ENCODE measurements around the gene BRD3OS.

BRD3OS gene, protein sequence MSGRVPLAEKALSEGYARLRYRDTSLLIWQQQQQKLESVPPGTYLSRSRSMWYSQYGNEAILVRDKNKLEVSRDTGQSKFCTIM

DNA sequence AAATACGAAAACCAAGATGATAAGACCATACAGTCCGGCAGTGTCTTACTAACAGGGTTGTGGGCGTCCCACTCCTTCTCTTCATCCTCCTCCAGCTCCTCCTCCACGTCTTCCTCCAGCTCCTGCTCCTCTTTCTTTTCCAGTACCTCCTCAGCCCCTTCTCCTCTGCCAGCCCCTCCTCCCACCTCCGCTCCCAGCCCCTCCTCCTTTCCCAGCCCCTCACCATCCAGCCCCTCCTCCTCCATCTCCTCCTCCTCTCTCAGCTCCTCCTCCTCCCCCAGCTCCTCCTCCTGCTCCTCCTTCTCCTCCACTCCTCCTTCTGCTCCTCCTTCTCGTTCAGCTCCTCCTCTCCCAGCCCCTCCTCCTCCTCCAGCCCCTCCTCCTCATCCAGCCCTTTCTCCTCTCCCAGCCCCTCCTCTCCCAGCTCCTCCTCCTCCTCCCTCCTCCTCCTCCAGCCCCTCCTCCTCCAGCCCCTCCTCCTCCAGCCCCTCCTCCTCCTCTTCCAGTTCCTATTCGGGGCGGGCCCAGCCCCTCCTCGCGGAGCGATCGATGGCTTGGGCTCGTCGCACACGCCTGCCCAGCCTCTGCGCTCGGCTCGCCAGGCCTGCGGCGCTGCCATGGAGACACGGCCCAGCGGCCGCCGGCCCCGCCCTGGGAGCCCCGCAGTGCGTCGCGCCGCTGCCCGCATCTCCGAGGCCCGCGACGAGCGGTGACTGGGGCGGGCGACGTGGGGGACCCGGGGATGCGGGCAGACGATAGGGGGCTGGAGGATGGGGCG is at the start of gene BRD3OS:
BRD3OS (plus strand) TSS at position 654 of the 778 bp plus-strand sequence. CDS start 1,267 bp downstream, outside the sequence.
- DNase-seq (ENCODE audit: low spot score) = peak; percentile 95

DNA sequence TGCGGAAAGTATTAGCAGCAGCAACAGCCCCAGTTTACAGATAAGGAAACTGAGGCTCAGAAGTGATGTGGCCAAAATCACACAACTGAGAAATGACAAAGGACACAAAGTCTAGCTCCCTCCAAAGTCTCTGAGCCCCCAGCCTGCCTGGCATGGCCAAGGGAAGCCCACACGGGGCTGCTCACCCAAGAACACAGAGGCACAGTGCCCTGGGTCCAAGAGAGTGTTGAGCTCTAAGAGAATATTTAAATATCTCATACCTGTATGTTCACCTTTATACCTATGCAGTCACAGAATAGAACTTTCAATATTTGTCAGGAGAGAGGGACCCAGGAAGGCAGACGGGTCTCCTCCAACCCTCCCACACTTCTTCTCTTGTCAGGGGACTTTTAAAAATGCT is 49.8 kb upstream of the BRD3OS start:
- no peak for DNase-seq (ENCODE audit: low spot score)

DNA sequence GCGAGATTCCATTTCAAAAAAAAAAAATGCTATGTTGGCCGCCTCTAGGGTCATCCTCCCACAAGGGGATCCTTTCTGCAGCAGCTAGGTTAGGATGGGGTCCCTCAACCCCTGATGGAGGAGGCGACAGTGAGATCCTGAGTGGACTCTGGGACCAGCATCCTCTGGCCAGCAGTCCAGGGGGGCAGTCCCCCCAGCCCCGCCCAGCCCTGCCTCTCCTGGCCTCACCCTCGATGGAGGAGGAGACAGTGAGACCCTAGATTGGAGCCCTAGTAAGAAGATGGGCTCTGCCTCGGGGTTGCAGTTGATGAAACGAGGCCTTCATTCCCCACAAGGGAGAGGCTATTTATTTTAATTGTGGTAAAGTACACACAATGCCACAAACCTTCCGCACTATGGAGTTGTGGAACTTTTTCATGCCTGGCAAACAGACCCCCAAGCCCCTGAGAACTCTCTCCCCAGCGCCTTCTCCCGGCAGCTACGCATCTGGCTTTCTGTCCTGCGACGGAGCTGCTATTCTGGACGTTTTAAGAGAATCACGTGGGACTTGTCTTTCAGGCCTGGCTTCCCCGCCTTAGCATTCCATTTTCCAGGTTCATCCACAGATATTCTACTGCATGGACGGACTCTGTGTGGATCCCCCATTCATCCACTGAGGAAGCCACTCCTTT is 49.0 kb upstream of the BRD3OS start:
- no peak for DNase-seq (ENCODE audit: low spot score)

- DNase-seq (ENCODE audit: low spot score) = no peak
These were observed 48.4 kb upstream of the BRD3OS start for GRCh38 chr9:133976887-133977286.

DNA sequence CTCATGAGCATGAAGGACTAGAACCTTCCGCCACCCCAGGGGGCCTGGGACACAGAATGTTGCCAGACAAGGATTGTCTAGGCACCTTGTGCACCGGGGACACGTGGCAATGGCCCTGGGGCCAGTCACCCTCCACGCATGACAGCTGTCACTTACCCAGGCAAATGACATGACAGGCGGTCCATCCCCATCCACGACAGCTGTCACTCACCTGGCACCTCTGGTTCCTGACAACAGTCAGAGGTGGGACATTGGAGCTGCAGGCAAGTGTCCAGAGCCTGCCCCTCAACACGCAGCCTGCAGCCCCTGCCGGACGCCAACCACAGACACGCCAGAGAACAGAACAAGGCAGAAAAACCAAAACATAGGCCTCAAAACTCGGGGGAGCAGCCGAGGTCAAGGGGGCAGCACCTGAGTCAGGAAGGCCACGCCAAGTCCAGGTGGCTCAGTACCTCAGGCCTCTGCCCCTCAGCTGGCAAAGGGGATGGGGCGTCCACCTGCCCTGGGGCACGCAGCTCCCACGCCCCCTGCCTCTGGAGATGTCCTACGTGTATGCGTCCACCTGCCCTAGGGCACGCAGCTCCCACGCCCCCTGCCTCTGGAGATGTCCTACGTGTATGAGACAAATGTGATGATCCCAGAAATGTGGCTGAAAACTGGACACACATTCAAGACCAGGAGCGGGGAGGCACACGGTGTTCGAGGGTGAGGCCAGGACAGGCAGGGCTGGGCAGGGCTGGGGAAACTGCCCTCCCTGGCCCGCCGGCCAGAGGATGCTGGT is 47.7 kb upstream of the BRD3OS start:
- DNase-seq (ENCODE audit: low spot score) = no peak

GRCh38 chr9:133978226-133978898 is 46.9 kb upstream of the BRD3OS start:
- no peak for DNase-seq (ENCODE audit: low spot score)

GRCh38 chr9:133978899-133979272 is 46.4 kb upstream of the BRD3OS start:
- DNase-seq (ENCODE audit: low spot score) = no peak

GRCh38 chr9:133979273-133979920 is 45.9 kb upstream of the BRD3OS start:
- DNase-seq (ENCODE audit: low spot score) = no peak

DNA sequence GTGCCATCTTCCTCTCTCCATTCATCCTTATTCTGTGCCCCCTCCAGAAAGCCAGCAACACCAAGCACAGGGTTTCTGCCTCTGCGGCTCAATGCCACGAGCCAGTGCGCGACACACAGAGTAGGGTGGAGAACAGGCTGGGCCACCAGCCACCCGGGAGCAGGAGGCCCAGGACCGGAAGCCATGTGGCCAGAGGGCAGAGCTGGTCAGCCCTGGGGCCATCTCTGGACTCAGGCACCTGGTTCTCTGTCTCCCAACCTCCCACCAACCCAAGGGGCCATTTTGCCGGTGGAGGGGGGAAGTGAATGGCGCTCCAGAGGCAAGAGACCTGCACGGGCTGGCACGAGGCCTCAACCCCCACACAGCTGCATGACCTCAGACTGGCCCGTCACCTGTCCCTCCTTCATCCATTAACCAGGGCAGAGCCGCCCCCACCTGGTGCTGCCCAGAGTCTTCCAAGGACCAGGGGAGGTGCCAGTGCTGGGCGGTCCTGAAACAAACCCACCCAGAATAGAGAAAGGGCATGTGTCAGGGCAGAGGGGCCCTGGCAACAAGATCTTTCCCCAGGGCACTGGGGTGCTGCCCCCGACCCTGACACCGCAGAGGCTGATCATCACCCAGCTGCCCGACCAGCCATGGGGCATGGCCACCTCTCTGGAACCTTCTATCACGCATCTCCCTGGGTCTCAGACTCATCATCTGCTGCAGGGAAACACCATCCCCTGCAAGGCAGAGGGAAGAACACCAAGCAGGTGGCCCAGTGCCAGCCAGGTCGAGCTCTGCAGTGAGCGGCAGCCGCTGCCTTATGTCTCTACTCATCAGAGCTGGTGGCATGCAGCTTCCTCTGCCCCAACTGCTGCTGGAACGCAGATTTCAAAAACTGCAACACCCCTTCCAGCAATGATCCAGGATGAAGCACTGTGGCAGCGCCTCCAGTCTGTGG is 45.1 kb upstream of the BRD3OS start:
- DNase-seq (ENCODE audit: low spot score) = no peak

DNA sequence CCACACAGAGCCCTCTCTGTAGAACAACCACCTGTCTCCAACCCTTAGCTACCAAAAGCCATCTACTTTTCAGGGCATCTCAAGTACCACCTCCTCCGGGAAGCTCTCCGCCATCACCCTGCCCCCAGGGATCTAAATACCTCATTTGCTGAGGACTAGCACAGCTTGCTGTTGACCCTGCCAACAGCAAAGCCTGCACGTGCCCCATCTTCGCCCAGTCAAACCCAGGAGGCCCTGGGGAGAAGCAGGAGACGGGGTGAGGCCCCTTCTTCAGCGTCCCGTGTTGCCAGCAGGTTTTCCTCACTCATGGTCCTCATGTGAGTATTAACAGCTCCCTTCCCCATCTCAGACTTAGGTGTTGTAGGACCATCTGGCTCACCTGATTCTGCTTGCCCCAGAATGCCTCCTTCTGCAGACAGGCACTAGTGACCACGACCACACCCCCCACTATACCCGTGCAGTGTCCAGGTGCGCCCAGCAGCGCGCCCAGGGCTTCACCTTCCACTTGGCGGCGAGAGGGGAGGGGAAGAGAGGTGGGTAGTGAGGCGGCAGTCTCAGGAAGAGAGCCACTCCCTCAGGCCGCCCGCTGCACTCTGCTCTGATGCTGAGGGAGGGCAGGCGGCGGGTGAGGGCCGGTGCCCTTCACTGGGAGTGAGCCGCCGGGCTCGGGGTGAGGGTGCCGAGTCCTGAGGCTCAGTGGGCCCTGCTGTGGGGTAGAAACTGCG is 44.3 kb upstream of the BRD3OS start:
- no peak for DNase-seq (ENCODE audit: low spot score)

GRCh38 chr9:133981589-133981957 is 43.7 kb upstream of the BRD3OS start:
- DNase-seq (ENCODE audit: low spot score) = no peak

DNA sequence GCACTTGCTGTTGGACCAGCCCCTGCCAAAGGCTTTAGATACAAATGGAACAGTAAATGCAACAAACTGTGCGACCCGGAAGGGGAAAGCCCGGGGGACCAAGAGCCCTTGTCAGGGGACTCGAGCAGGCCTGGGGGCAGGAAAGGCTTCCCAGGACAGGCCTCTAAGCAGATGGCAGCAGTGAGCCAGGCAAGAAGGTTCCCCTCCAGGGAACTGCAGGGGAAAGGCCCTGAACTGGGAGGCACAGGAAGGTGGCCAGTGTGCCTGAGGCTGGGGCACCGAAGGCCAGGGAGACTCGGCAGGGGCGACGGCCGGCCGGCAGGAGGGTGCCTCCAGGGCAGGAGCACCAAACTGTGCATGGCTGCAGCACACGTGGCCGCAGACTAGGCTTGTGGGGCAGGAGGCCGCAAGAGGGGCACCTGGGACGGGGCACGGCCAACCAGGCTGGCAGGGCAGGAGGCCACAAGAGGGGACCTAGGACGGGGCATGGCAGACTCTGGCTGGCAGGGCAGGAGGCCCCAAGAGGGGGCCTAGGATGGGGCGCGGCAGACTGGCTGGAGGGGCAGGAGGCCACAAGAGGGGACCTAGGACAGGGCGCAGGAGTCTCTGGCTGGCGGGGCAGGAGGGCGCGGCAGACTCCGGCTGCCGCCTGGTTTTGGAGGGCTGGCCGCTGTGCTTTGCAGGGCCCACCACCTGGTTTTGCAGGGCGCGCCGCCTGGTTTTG is 43.2 kb upstream of the BRD3OS start:
- no peak for DNase-seq (ENCODE audit: low spot score)

DNA sequence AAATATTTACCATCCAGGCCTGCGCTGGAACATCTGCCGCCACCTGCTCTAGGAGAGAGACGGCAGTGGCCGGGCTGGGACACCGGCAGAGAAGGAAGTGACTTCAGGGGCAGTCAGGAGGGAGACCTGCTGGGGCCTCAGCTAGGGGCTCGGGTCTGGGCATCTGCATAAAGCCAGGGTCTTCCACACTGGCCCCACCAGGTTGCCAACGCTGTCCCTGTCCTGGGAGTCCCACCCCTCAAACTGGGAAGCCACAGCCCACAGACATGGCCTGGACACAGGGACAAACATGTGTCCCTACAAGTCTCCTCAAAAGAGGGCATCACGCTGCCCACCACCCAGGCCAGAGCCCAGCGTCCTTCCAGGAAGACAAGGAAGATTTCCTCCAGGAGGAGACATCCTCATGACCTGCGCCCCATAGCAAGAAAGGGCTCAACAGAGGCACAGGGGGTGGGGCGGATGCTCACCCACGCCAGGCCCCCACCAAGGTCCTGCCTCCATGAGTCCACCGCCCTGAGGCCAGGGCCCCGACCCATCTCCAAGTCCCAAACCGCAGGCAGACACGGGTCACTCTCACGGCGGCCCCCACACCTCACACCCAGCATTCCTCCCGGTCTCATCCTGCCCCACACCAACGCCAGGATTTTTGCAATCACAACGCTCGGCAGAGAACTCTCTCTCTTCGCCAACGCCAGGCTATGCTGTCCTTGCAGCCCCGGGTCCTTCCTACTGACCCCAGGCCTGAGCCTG is 42.1 kb upstream of the BRD3OS start:
- DNase-seq (ENCODE audit: low spot score) = no peak

DNA sequence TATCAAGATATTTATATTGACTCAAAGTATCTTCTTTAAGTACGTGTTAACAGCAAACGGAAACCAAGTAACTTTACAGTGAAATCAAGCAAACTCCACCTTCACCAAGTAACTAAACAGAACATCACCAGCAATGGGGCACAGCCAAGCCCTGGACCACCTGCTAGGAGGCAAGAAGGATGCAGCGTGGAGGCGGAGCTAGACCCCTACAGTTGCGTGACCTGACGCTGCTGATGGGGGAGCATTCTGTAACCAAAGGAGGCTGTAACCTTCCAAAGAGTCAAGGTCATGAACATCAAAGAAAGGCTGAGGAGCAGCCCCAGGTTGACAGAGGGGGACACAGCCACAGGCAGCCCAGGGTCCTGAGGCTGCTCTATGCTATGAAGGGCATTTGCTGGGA is 39.2 kb upstream of the BRD3OS start:
- no peak for DNase-seq (ENCODE audit: low spot score)

- no peak for DNase-seq (ENCODE audit: low spot score)
These were observed 38.4 kb upstream of the BRD3OS start for GRCh38 chr9:133986774-133987445.

GRCh38 chr9:133987446-133987788 is 37.9 kb upstream of the BRD3OS start:
- no peak for DNase-seq (ENCODE audit: low spot score)

- no peak for DNase-seq (ENCODE audit: low spot score)
These were observed 37.2 kb upstream of the BRD3OS start for GRCh38 chr9:133987946-133988665.
